MM.1S (cell line): ENCODE measurements around the gene PTPN1.

ENCODE experiments used
- DNase-seq: peaks from one replicate; pipeline ENCODE4 v3.0.0-alpha.2; 2015
- H2AFZ ChIP-seq: fragments of 300-600 bp; sonication (generic); 2 replicates; pipeline ENCODE4 v1.6.0; 2016; ENCODE audit warnings: antibody characterized with exemption, low read length
- H3F3A ChIP-seq: fragments of 300-600 bp; sonication (generic); 2 replicates; pipeline ENCODE4 v1.6.1; 2016; ENCODE audit warnings: mild to moderate bottlenecking, antibody characterized with exemption, low read length, moderate library complexity, mixed read lengths; ENCODE audit not compliant: insufficient read depth
- H3K27ac ChIP-seq: fragments of 300-600 bp; sonication (generic); 2 replicates; pipeline ENCODE4 v1.5.1; 2016; ENCODE audit warnings: mild to moderate bottlenecking, low read length
- H3K27me3 ChIP-seq: fragments of 300-600 bp; sonication (generic); replicated peaks from 2 replicates; pipeline ENCODE4 v1.6.0; 2016; ENCODE audit warnings: low read length; ENCODE audit not compliant: insufficient read depth
- H3K36me3 ChIP-seq: fragments of 300-600 bp; sonication (generic); replicated peaks from 2 replicates; pipeline ENCODE4 v1.6.1; 2016; ENCODE audit warnings: mild to moderate bottlenecking, low read length, mixed read lengths; ENCODE audit not compliant: insufficient read depth
- H3K4me1 ChIP-seq: fragments of 300-600 bp; sonication (generic); 2 replicates; pipeline ENCODE4 v1.6.1; 2016; ENCODE audit warnings: low read length, mixed read lengths
- H3K4me2 ChIP-seq: fragments of 300-600 bp; sonication (generic); 2 replicates; pipeline ENCODE4 v1.6.0; 2016; ENCODE audit warnings: low read depth, low read length
- H3K4me3 ChIP-seq: fragments of 300-600 bp; sonication (generic); 2 replicates; pipeline ENCODE4 v1.5.1; 2016; ENCODE audit warnings: low read length, mixed read lengths
- H3K79me2 ChIP-seq: fragments of 300-600 bp; sonication (generic); 2 replicates; pipeline ENCODE4 v1.6.1; 2016; ENCODE audit warnings: mixed run types, low read length, mixed read lengths
- H3K9ac ChIP-seq: fragments of 300-600 bp; sonication (generic); 2 replicates; pipeline ENCODE4 v1.6.1; 2016; ENCODE audit warnings: low read length, mixed read lengths
- H3K9me2 ChIP-seq: fragments of 300-600 bp; sonication (generic); replicated peaks from 2 replicates; pipeline ENCODE4 v1.6.1; 2016; ENCODE audit warnings: mild to moderate bottlenecking, low read length, mixed read lengths; ENCODE audit not compliant: insufficient read depth
- H3K9me3 ChIP-seq: fragments of 300-600 bp; sonication (generic); replicated peaks from 2 replicates; pipeline ENCODE4 v1.6.1; 2016; ENCODE audit warnings: mild to moderate bottlenecking, low read length, mixed read lengths; ENCODE audit not compliant: insufficient read depth
- H4K20me1 ChIP-seq: fragments of 300-600 bp; sonication (generic); 2 replicates; pipeline ENCODE4 v1.6.1; 2016; ENCODE audit warnings: mild to moderate bottlenecking, low read length, moderate library complexity, mixed read lengths; ENCODE audit not compliant: insufficient read depth
- EZH2 ChIP-seq: fragments of 300-600 bp; sonication (generic); optimal IDR thresholded peaks from 2 replicates; pipeline ENCODE3; 2017; ENCODE audit warnings: low read depth, mild to moderate bottlenecking, antibody characterized with exemption, low read length, mixed read lengths
- EZH2phosphoT487 ChIP-seq: fragments of 300-600 bp; sonication (generic); IDR thresholded peaks from 2 replicates; pipeline ENCODE4 v1.6.1; 2018; ENCODE audit warnings: antibody characterized with exemption, low read length
- TF ChIP-seq, protein P1 (sequence below): fragments of 300-600 bp; sonication (generic); IDR thresholded peaks from 2 replicates; pipeline ENCODE4 v1.5.1; 2016; ENCODE audit warnings: antibody characterized with exemption, low read length, mixed read lengths

PTPN1 gene

DNA sequence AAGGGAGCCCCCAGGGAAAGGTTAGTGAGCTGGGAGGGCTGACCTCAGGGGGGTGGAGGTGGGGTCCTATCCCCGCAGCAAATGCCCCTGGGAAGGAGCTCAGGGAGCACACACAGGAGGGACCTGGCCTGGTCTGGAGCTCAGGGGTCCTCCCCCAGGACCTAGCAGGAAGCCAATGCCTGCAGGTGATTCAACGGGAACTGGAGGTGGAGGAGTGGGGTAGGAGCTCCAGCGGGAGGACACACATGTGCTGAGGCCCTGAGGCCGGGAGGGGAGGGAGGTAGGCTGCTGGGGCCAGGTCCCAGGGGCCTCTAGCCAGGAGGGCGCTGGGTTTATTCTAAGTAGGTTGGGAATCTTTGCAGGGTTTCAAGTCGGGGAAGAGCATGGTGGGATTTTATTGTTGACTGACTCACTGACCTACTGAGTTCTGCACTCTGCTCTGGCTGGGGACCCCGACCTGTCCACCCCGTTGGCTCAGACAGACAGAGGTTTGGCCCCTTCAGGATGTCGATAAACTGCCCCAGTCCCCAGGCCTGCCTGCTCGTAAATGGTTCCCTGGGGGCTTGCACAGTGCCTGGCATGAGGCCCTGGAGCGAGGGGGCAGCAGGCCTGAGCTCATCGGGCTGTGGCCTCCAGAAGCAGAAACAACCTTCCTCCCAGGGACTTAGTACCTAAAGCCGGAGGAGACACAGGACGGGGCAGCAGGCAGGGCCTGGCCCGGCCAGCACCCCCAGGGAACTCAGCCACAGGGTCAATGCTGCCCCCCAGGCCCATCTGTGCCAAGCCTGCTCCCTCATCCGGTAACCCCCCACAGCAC lies 118.9 kb downstream of the PTPN1 start:
- no peaks in the 10 kb centered on the region for H4K20me1 ChIP-seq
- H3K4me1 ChIP-seq: peaks cover 5% of the 10 kb centered on the region; the same call in 1 of the 2 replicates
- H3K27me3 ChIP-seq: peaks cover 32% of the 10 kb centered on the region
- no peaks in the 10 kb centered on the region for H3F3A ChIP-seq
- no peaks in the 10 kb centered on the region for H3K9me3 ChIP-seq
- H2AFZ ChIP-seq: no peak overlapping the region
- no peaks in the 10 kb centered on the region for H3K9me2 ChIP-seq
- no peak for DNase-seq
- no peaks in the 10 kb centered on the region for H3K36me3 ChIP-seq
- TF ChIP-seq EZH2: no peak
- TF ChIP-seq, protein P1, sequence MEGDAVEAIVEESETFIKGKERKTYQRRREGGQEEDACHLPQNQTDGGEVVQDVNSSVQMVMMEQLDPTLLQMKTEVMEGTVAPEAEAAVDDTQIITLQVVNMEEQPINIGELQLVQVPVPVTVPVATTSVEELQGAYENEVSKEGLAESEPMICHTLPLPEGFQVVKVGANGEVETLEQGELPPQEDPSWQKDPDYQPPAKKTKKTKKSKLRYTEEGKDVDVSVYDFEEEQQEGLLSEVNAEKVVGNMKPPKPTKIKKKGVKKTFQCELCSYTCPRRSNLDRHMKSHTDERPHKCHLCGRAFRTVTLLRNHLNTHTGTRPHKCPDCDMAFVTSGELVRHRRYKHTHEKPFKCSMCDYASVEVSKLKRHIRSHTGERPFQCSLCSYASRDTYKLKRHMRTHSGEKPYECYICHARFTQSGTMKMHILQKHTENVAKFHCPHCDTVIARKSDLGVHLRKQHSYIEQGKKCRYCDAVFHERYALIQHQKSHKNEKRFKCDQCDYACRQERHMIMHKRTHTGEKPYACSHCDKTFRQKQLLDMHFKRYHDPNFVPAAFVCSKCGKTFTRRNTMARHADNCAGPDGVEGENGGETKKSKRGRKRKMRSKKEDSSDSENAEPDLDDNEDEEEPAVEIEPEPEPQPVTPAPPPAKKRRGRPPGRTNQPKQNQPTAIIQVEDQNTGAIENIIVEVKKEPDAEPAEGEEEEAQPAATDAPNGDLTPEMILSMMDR: no peak
- TF ChIP-seq EZH2phosphoT487: no peak
- H3K4me3 ChIP-seq: no peak overlapping the region
- H3K4me2 ChIP-seq: no peak overlapping the region
- H3K9ac ChIP-seq: no peak overlapping the region
- H3K79me2 ChIP-seq: no peaks in the 10 kb centered on the region
- no peak overlapping the region for H3K27ac ChIP-seq

DNA sequence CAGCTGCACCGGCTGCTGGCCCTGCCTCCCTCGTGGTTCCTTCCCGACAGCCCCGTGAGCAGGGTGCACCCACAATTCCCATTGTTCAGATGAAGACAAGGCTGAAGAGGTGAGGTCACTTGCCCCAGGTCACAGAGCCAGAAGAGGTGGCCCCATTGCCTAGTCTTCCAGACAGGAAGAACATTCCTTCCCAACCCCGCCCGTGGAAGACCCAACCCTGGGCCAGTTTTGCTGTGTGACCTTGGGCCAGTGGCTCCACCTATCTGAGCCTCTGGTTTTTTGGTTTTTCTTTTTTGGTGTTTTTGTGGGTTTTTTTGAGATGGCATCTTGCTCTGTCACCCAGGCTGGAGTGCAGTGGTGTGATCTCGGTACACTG lies 119.5 kb downstream of the PTPN1 start:
- Histone ChIP-seq H3K4me3 (no peak overlapping the region), H2AFZ (no peak overlapping the region), H3K27me3 (peaks cover 35% of the 10 kb centered on the region), H3K4me2 (no peak overlapping the region), H3K27ac (no peak overlapping the region), H4K20me1 (no peaks in the 10 kb centered on the region), H3K9ac (no peak overlapping the region), H3F3A (no peaks in the 10 kb centered on the region), H3K79me2 (no peaks in the 10 kb centered on the region), H3K9me2 (no peaks in the 10 kb centered on the region), H3K9me3 (no peaks in the 10 kb centered on the region), H3K36me3 (no peaks in the 10 kb centered on the region), H3K4me1 (peaks cover 2% of the 10 kb centered on the region; the same call in 1 of the 2 replicates)
- DNase-seq: no peak
- TF ChIP-seq, protein P1: no peak
- no peak for TF ChIP-seq EZH2phosphoT487

GRCh38 chr20:50630578-50631263 lies 120.5 kb downstream of the PTPN1 start:
- Histone ChIP-seq H3K4me1 (no peaks in the 10 kb centered on the region), H2AFZ (no peak overlapping the region), H3F3A (no peaks in the 10 kb centered on the region), H3K9ac (no peak overlapping the region), H4K20me1 (no peaks in the 10 kb centered on the region), H3K79me2 (no peaks in the 10 kb centered on the region), H3K4me2 (no peak overlapping the region), H3K4me3 (no peak overlapping the region), H3K9me2 (no peaks in the 10 kb centered on the region), H3K9me3 (no peaks in the 10 kb centered on the region), H3K27me3 (peaks cover 35% of the 10 kb centered on the region), H3K27ac (no peak overlapping the region), H3K36me3 (no peaks in the 10 kb centered on the region)
- no peak for DNase-seq
- no peak for TF ChIP-seq EZH2
- no peak for TF ChIP-seq EZH2phosphoT487
- TF ChIP-seq, protein P1: no peak
